Peyer's patch (tissue), 4 donors: ENCODE measurements around the gene ARIH2.

Experiments
- CTCF ChIP-seq, 6 experiments: fragments of 450-650 bp in 4 of 6; fragments of 200-600 bp in 2 of 6; sonication (generic) in 1 of 6; IDR thresholded peaks; one replicate each; pipeline ENCODE4 v1.5.1; 2017 to 2019; ENCODE audit warnings: antibody characterized with exemption in 6 of 6, mild to moderate bottlenecking in 3 of 6, moderate library complexity in 1 of 6
- POLR2A ChIP-seq, 2 donors: fragments of 450-650 bp; IDR thresholded peaks; one replicate each; pipeline ENCODE4 v1.5.1; 2017; ENCODE audit warnings: antibody characterized with exemption in 2 of 2, mild to moderate bottlenecking in 2 of 2, moderate library complexity in 2 of 2

DNA sequence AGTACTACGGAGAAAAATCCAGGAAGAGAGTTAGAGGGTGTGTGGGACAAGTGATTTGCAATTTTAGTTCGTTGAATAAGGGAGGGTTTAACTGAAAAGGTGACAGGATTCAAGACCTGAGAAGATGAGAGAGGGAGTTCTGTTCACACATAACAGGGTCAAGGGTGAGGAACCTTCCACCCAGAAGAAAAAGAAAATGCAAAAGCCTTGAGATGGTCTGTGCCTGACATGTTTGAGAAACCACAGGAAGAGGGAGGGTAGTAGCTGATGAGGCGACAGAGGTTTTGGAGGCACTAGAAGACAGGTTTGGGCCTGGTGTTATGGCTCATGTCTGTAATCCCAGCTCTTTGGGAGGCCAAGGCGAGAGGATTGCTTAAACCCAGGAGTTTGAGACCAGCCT, 19.4 kb upstream of the ARIH2 start:
- no peak for TF ChIP-seq POLR2A (IDR thresholded peaks at IDR 0.05)
- no peak for TF ChIP-seq CTCF (IDR thresholded peaks at IDR 0.05)
